GM10266 (cell line): ENCODE data around the gene AKT1.

Source experiments
- DNase-seq: peaks from one replicate; pipeline ENCODE4 v3.0.0; 2012; ENCODE audit errors: extremely low spot score
- TF ChIP-seq, protein P1 (sequence below): IDR thresholded peaks from 2 replicates; pipeline ENCODE4 v1.5.1; 2012; ENCODE audit warnings: mild to moderate bottlenecking, low read depth; ENCODE audit not compliant: control insufficient read depth, insufficient read depth; ENCODE audit errors: missing control alignments

AKT1 gene

DNA sequence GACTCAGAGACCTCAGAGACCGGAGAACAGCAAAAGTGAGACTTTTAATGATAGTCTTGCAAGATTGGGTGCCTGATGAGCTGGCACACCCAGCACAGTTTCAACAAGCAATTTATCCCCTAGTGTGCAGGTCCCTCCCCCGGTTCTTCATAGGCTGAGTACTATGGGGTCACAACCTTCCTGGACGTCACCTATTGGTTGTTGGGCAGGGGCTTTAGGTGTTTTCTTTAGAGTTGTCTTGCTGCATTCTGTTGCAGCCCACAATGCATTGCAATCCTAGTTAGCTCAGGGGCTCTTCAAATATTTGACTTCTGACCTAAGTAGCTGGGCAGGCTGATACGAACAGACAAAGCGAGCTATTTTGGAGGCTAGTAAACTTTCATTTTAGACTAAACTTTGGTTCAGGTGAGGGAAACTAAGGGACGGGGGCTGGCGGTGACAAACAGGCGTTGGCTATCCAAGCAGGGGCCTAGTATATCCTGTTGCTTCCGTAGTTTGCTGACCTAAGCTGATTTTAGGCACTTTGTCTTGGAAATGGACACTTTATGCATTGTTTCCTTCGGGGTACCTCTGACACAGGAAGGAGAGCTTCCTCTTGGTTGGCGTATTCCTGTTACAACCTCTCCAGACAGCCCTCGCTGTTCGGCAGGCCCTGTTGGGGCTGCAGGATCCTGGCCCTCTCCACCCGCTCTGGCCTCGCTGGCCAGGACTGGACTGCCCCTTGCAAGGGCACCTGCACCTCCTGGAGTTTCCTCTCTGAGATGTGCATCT, 28.5 kb downstream of the AKT1 start:
- DNase-seq: no peak
- TF ChIP-seq, protein P1, sequence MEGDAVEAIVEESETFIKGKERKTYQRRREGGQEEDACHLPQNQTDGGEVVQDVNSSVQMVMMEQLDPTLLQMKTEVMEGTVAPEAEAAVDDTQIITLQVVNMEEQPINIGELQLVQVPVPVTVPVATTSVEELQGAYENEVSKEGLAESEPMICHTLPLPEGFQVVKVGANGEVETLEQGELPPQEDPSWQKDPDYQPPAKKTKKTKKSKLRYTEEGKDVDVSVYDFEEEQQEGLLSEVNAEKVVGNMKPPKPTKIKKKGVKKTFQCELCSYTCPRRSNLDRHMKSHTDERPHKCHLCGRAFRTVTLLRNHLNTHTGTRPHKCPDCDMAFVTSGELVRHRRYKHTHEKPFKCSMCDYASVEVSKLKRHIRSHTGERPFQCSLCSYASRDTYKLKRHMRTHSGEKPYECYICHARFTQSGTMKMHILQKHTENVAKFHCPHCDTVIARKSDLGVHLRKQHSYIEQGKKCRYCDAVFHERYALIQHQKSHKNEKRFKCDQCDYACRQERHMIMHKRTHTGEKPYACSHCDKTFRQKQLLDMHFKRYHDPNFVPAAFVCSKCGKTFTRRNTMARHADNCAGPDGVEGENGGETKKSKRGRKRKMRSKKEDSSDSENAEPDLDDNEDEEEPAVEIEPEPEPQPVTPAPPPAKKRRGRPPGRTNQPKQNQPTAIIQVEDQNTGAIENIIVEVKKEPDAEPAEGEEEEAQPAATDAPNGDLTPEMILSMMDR: no peak

DNA sequence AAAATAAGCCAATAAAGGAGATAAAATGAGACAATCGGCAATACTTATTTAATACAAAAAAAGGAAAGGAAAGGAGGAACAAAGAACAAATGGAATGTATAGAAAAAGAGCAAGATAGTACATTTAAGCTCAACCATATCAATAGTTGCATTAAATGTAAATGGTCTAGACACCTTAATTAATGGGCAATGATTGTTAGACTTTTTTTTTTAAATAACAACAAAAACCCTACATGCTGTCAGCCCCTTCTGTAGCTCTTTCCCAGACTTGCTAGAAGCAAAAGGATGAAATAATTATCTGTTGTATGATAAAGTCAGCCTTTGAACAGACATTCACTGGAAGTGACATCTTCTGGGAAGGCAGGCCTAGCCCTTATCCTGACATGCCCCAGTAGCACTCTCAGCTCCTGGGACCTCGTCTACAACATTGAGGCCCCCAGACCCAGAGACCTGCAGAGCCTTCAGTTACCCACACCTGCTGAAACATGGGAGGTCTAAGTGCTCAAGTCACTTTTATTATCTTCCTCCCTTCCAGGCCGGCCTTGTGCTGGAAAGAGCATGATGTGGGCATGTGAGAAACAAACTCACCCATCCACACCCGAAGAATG, 29.2 kb downstream of the AKT1 start:
- TF ChIP-seq, protein P1: no peak
- DNase-seq: no peak

DNA sequence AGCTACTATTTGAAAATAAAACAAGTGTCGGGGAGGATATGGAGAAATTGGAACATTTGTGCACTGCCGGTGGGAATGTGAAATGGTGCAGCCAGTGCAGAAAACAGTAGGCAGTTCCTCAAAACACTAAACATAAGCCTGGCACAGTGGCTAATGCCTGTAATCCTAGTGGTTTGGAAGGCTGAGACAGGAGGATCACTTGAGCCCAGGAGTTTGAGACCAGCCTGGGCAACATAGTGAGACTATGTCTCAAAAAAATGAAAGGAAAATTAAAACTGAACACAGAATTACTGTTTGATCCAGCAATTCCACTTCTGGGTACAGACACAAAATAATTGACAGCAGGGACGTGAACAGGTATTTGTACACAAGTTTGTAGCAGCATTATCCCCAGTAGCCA, 30.0 kb downstream of the AKT1 start:
- no peak for DNase-seq
- TF ChIP-seq, protein P1: no peak

DNA sequence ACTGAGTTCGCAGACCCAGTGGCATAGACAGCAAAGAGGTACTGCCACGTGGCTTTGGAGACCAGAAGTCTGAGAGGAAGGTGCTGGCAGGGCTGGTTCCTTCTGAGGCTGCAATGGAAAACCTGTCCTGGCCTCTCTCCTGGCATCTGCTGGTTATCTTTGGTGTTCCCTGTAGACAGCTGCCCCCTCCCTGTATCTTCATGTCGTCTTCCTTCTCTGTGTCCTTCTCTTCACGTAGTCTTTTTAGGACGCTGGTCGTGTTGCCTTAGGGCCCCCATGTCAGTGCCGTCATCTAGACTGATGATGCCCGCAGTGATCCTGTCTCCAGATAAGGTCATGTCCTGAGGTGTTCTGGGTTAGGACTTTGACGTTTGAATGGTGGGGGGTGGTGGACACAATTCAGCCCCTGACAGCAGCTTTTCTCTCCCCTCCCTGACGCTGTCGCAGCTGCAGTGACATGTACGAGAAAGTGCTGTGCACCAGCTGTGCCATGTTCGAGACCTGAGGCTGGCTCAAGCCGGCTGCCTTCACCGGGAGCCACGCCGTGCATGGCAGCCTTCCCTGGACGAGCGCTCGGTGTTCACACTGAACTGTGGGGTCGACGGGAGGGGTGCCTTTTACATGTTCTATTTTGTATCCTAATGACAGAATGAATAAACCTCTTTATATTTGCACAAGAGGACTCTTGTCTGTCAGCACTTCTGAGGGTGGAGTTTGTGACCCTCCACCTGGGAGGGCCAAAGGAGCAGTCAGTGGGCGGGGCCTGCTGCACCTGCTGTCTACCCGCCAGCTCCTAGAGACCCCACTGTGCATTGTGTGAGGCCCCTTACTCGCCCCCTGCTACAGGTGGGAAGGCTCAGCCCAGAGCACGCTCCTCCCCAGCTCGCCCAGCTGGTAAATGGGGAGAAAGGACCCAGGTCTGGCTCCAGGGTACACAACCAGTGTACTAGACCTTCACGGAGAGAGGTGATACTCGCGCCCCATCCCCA, 36.3 kb downstream of the AKT1 start:
- DNase-seq: no peak
- TF ChIP-seq, protein P1: no peak

DNA sequence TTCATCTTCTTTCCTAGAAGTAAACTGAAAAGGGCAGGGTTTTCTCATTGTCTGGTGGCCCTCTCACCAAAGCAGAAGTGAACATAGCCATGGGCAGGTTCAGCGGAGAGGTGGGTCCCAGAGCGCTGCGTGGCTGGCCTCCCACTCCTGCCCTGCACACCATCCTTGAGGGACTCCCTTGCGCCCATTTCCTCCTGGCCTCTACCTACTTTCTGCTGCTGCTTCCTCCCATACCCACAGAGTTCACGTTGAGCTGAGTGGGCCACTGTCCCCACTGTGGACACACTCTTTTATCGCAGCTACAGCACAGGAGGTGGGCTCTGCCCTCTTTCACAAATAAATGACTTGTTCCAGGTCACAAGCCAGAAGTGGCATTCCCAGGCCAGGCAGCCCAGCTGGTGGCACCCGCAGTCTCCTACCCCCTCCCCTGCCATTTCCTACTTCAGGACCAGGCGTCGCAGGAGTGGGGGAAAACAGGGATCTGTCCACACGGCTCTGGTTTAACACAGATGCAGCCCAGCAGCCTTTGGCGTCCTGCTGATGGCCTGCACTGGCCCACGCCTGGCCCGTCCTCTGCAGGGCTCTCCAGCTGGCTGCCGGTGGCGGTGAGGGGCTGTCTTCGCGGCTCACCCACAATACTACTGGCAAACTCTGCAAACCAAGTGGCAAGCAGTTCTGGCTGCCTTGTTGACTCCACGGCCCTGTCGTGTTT, 37.7 kb downstream of the AKT1 start:
- DNase-seq: no peak
- TF ChIP-seq, protein P1: no peak

DNA sequence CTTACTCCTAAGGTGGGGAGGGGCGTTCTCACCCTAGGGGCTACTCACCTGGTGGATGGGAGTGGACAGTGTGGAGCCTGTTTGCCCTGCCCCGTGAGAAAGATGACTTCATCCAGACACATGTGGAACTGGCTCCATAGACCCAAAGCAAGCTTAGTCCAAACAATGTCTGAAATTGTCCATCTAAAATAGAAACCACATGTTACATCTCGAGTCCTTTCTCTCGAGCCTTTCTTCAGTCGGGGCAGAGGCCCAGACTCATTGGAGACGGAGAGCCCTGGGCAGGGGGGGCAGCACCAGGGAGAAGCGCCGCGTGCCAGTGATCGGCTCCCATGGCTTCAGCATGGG, 38.3 kb downstream of the AKT1 start:
- no peak for DNase-seq
- TF ChIP-seq, protein P1: no peak
